WI38 (cell line): Measurements from ENCODE around the gene MYMX.

Source experiments
- H3K4me3 ChIP-seq: 2 replicates; pipeline ENCODE4 v1.5.1; 2011; ENCODE audit warnings: low read depth, mild to moderate bottlenecking, control low read depth, low read length
- CTCF ChIP-seq: IDR thresholded peaks from 2 replicates; pipeline ENCODE4 v1.5.1; 2012; ENCODE audit warnings: low read depth, mild to moderate bottlenecking, control low read depth, low read length

The MYMX gene

GRCh38 chr6:44176130-44176761, 40.5 kb upstream of the MYMX start:
- H3K4me3 ChIP-seq = no peak overlapping the region
- TF ChIP-seq CTCF = no peak

GRCh38 chr6:44176762-44177509, 39.8 kb upstream of the MYMX start:
- no peak overlapping the region for H3K4me3 ChIP-seq
- TF ChIP-seq CTCF = no peak

- no peak for TF ChIP-seq CTCF
- H3K4me3 ChIP-seq = no peak overlapping the region
Observed at GRCh38 chr6:44177691-44178423, 38.9 kb upstream of the MYMX start.

- no peak overlapping the region for H3K4me3 ChIP-seq
- no peak for TF ChIP-seq CTCF
Observed at GRCh38 chr6:44178424-44179071, 38.2 kb upstream of the MYMX start.

GRCh38 chr6:44179072-44179536, 37.6 kb upstream of the MYMX start:
- H3K4me3 ChIP-seq = no peak overlapping the region
- TF ChIP-seq CTCF = no peak

- no peak overlapping the region for H3K4me3 ChIP-seq
- TF ChIP-seq CTCF = no peak
Observed at GRCh38 chr6:44179648-44180047, 37.1 kb upstream of the MYMX start.
